Hepatocyte (in vitro differentiated cells): Measurements from ENCODE around the gene XXYLT1.

Experiments
- EZH2phosphoT487 ChIP-seq: fragments of 200-600 bp; sonication (generic); IDR thresholded peaks from one replicate; pipeline ENCODE4 v1.6.1; 2018; ENCODE audit warnings: antibody characterized with exemption, mild to moderate bottlenecking, low read depth, moderate library complexity; ENCODE audit not compliant: unreplicated experiment, severe bottlenecking
- TF ChIP-seq, protein P1 (sequence below): fragments of 200-600 bp; sonication (generic); IDR thresholded peaks from 2 replicates; pipeline ENCODE4 v1.5.1; 2016; ENCODE audit warnings: antibody characterized with exemption, mild to moderate bottlenecking; ENCODE audit not compliant: poor library complexity

DNA sequence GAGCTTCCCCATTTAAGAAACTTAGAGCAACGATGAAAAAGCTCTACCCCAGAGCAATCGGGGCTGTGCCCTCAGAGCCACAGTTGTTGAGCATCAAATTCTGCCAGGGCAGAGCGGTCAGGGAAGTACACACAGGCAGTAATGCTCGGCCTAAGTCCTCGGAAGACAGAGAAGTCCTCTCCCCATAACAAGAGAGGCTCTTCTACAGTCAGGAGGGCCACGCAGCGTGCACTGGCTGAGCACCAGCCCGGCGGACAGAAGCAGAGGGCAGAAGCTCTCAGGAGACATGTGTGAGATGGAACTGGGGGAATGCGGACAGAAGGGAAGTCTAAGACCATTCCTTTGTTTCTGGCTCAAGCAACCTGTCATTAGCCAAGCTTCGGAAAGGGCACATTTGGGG, 95.9 kb downstream of the XXYLT1 start:
- TF ChIP-seq, protein P1, sequence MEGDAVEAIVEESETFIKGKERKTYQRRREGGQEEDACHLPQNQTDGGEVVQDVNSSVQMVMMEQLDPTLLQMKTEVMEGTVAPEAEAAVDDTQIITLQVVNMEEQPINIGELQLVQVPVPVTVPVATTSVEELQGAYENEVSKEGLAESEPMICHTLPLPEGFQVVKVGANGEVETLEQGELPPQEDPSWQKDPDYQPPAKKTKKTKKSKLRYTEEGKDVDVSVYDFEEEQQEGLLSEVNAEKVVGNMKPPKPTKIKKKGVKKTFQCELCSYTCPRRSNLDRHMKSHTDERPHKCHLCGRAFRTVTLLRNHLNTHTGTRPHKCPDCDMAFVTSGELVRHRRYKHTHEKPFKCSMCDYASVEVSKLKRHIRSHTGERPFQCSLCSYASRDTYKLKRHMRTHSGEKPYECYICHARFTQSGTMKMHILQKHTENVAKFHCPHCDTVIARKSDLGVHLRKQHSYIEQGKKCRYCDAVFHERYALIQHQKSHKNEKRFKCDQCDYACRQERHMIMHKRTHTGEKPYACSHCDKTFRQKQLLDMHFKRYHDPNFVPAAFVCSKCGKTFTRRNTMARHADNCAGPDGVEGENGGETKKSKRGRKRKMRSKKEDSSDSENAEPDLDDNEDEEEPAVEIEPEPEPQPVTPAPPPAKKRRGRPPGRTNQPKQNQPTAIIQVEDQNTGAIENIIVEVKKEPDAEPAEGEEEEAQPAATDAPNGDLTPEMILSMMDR: no peak
- no peak for TF ChIP-seq EZH2phosphoT487
